WTC11 (cell line): Measurements from ENCODE around the gene ZBP1.

ENCODE experiments used
- CBFB ChIP-seq: sonication (generic); formaldehyde crosslinking; IDR thresholded peaks from 2 replicates; pipeline ENCODE4 v1.8.1; 2022; ENCODE audit warnings: mild to moderate bottlenecking, low read depth, missing genetic modification reagents
- KAT7 ChIP-seq: sonication (generic); formaldehyde crosslinking; IDR thresholded peaks from 2 replicates; pipeline ENCODE4 v1.8.1; 2023; ENCODE audit warnings: missing genetic modification reagents, mild to moderate bottlenecking, borderline replicate concordance
- MXD4 ChIP-seq: fragments of 250-450 bp; sonication (Bioruptor Pico); IDR thresholded peaks from 2 replicates; pipeline ENCODE4 v1.8.0; 2021; ENCODE audit warnings: mild to moderate bottlenecking, moderate library complexity, borderline replicate concordance
- TCF7 ChIP-seq: sonication (generic); formaldehyde crosslinking; IDR thresholded peaks from 2 replicates; pipeline ENCODE4 v1.8.0; 2022; ENCODE audit warnings: mild to moderate bottlenecking, low read depth, missing genetic modification reagents, moderate library complexity
- ZNF138 ChIP-seq: sonication (generic); formaldehyde crosslinking; conservative IDR thresholded peaks from 2 replicates; pipeline ENCODE4 v1.8.1; 2022; ENCODE audit warnings: mild to moderate bottlenecking, moderate library complexity, missing genetic modification reagents
- ZNF232 ChIP-seq: sonication (generic); formaldehyde crosslinking; IDR thresholded peaks from 2 replicates; pipeline ENCODE4 v1.8.0; 2022; ENCODE audit warnings: mild to moderate bottlenecking, missing genetic modification reagents
- ZNF396 ChIP-seq: fragments of 250-450 bp; sonication (Bioruptor Pico); IDR thresholded peaks from 2 replicates; pipeline ENCODE4 v1.8.0; 2021; ENCODE audit warnings: mild to moderate bottlenecking, moderate library complexity, borderline replicate concordance
- TF ChIP-seq, protein P1 (sequence below): fragments of 200-600 bp; IDR thresholded peaks from 2 replicates; pipeline ENCODE4 v1.8.0; 2022; ENCODE audit warnings: antibody characterized with exemption
- TF ChIP-seq, protein P2 (sequence below): sonication (generic); formaldehyde crosslinking; IDR thresholded peaks from 2 replicates; pipeline ENCODE4 v1.8.1; 2023; ENCODE audit warnings: mild to moderate bottlenecking, missing genetic modification reagents, borderline replicate concordance
- TF ChIP-seq, protein P3 (sequence below): sonication (generic); formaldehyde crosslinking; IDR thresholded peaks from 2 replicates; pipeline ENCODE4 v1.8.0; 2022; ENCODE audit warnings: mild to moderate bottlenecking, missing genetic modification reagents

DNA sequence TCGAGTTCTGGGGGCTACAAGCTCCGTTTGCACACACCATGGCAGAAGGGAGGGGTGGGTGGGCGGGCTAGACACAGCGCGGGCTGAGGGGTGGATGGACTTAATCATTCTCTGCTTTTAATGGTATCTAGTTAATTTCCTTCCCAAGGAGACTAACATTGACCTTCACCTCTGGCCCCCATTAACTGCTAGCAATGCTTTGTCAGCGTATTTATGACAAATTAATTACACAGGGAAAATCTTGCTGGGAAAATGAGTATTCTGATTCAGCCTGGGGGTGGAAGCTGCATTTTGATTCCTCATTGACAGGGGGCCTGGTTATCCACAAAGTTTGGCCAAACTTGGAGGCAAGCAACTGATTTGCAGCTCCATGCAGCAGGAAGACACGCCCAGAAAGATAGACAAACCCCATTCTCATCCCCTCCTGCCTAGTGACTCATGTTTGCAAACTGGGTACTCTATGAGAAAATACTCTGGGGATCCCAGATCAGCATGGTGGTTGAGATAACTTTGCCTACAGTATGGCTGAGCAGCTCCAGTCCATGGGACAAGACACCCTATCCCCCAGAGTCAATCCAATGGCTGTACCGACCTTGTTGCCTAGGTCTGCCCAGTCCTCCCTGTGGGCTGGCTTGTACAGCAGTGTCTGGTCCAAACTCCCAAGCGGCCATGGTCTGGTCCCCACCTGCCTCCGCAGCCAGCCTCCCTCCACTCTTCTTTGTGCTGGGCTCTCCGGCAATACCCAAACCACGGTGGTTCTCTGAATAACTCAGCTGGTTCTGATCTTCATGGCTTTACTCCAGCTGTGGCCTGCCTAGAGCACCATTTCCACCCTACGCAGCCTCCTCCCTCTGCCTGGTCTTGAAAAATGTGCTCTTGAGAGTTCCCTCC is 19.7 kb downstream of the ZBP1 start:
- TF ChIP-seq, protein P1, sequence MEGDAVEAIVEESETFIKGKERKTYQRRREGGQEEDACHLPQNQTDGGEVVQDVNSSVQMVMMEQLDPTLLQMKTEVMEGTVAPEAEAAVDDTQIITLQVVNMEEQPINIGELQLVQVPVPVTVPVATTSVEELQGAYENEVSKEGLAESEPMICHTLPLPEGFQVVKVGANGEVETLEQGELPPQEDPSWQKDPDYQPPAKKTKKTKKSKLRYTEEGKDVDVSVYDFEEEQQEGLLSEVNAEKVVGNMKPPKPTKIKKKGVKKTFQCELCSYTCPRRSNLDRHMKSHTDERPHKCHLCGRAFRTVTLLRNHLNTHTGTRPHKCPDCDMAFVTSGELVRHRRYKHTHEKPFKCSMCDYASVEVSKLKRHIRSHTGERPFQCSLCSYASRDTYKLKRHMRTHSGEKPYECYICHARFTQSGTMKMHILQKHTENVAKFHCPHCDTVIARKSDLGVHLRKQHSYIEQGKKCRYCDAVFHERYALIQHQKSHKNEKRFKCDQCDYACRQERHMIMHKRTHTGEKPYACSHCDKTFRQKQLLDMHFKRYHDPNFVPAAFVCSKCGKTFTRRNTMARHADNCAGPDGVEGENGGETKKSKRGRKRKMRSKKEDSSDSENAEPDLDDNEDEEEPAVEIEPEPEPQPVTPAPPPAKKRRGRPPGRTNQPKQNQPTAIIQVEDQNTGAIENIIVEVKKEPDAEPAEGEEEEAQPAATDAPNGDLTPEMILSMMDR = no peak
- TF ChIP-seq TCF7 (CRISPR knock-in tag) (no peak), ZNF138 (no peak), ZNF232 (CRISPR knock-in tag) (no peak), ZNF396 (CRISPR knock-in tag) (no peak), KAT7 (CRISPR knock-in tag) (no peak), MXD4 (CRISPR knock-in tag) (no peak), CBFB (CRISPR knock-in tag) (no peak)
- TF ChIP-seq, protein P2, sequence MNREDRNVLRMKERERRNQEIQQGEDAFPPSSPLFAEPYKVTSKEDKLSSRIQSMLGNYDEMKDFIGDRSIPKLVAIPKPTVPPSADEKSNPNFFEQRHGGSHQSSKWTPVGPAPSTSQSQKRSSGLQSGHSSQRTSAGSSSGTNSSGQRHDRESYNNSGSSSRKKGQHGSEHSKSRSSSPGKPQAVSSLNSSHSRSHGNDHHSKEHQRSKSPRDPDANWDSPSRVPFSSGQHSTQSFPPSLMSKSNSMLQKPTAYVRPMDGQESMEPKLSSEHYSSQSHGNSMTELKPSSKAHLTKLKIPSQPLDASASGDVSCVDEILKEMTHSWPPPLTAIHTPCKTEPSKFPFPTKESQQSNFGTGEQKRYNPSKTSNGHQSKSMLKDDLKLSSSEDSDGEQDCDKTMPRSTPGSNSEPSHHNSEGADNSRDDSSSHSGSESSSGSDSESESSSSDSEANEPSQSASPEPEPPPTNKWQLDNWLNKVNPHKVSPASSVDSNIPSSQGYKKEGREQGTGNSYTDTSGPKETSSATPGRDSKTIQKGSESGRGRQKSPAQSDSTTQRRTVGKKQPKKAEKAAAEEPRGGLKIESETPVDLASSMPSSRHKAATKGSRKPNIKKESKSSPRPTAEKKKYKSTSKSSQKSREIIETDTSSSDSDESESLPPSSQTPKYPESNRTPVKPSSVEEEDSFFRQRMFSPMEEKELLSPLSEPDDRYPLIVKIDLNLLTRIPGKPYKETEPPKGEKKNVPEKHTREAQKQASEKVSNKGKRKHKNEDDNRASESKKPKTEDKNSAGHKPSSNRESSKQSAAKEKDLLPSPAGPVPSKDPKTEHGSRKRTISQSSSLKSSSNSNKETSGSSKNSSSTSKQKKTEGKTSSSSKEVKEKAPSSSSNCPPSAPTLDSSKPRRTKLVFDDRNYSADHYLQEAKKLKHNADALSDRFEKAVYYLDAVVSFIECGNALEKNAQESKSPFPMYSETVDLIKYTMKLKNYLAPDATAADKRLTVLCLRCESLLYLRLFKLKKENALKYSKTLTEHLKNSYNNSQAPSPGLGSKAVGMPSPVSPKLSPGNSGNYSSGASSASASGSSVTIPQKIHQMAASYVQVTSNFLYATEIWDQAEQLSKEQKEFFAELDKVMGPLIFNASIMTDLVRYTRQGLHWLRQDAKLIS (CRISPR knock-in tag) = no peak
- TF ChIP-seq, protein P3, sequence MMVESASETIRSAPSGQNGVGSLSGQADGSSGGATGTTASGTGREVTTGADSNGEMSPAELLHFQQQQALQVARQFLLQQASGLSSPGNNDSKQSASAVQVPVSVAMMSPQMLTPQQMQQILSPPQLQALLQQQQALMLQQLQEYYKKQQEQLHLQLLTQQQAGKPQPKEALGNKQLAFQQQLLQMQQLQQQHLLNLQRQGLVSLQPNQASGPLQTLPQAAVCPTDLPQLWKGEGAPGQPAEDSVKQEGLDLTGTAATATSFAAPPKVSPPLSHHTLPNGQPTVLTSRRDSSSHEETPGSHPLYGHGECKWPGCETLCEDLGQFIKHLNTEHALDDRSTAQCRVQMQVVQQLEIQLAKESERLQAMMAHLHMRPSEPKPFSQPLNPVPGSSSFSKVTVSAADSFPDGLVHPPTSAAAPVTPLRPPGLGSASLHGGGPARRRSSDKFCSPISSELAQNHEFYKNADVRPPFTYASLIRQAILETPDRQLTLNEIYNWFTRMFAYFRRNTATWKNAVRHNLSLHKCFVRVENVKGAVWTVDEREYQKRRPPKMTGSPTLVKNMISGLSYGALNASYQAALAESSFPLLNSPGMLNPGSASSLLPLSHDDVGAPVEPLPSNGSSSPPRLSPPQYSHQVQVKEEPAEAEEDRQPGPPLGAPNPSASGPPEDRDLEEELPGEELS (CRISPR knock-in tag) = no peak
